Glutamatergic neuron (in vitro differentiated cells): ENCODE results near the gene CA5A. TPM values are rescaled to one million over a fixed set of nuclear protein-coding genes. Genes with fewer than 3 reads are reported as not detected.

Experiments used
- DNase-seq: peaks from one replicate; pipeline ENCODE4 v3.0.0; 2022
- H3K27ac Mint-ChIP-seq: one replicate; pipeline ENCODE4 v1.8.0; 2020; ENCODE audit warnings: mild to moderate bottlenecking, mixed read lengths, inconsistent platforms; ENCODE audit not compliant: unreplicated experiment
- H3K27me3 Mint-ChIP-seq: one replicate; pipeline ENCODE4 v1.8.0; 2020; ENCODE audit warnings: mild to moderate bottlenecking, moderate library complexity, mixed read lengths, inconsistent platforms; ENCODE audit not compliant: unreplicated experiment
- H3K36me3 Mint-ChIP-seq: one replicate; pipeline ENCODE4 v1.8.0; 2020; ENCODE audit warnings: mild to moderate bottlenecking, mixed read lengths, inconsistent platforms; ENCODE audit not compliant: unreplicated experiment
- H3K4me1 Mint-ChIP-seq: one replicate; pipeline ENCODE4 v1.8.0; 2020; ENCODE audit warnings: mild to moderate bottlenecking, low read depth, mixed read lengths, inconsistent platforms; ENCODE audit not compliant: unreplicated experiment
- H3K4me3 Mint-ChIP-seq: one replicate; pipeline ENCODE4 v1.8.0; 2020; ENCODE audit warnings: mild to moderate bottlenecking, mixed read lengths, inconsistent platforms; ENCODE audit not compliant: unreplicated experiment
- H3K9me3 Mint-ChIP-seq: one replicate; pipeline ENCODE4 v1.8.0; 2020; ENCODE audit warnings: mild to moderate bottlenecking, moderate library complexity, mixed read lengths, inconsistent platforms; ENCODE audit not compliant: unreplicated experiment
- CTCF ChIP-seq: fragments of 200-600 bp; sonication (generic); IDR thresholded peaks from one replicate; pipeline ENCODE4 v1.5.0; 2021; ENCODE audit not compliant: partially characterized antibody, unreplicated experiment
- total RNA-seq: library from RNA; stranded (reverse); fragmentation: NEBNext Ultra II Directional; extraction: Animal tissue kit (Norgen Biotek cat#: 25700); gene quantifications from one replicate; pipeline ENCODE4 v1.2.1, GENCODE V29; 2021; ENCODE audit not compliant: unreplicated experiment

CA5A gene
- total RNA-seq, 1 donor from 2014 or later: not detected

DNA sequence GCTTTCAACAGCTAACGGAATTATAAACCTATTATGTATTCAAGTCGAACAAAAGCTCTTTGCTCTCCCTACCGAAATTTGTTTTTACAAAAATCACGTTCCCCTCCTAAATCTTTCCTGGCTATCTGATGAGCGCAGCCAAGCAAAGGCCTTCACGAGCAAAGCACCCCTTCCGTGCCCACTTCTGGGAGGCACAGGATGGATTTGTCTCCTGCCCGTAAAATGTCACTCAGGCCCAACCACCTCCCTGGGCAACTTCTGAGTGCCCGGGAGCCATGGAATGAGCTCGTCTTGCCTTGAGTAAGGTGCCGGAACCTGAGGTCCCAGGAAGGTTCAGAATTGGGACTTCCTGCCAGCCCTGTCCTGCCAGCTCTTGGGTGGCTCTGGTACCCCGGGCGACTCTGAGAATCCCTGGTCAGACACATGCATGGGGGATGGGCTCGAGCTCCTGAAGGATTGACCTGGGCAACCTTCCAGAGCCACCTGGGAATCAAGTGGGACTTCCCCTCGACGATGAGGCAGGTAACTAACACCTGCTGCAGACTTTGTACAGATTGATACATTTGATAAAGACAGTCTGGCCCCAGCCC is 86.8 kb downstream of the CA5A start:
- Mint-ChIP-seq H3K36me3 (no peaks in the 10 kb centered on the region), H3K27ac (peak overlapping the region; percentile 28), H3K4me1 (peaks cover 28% of the 10 kb centered on the region), H3K4me3 (no peak overlapping the region), H3K9me3 (peaks cover 9% of the 10 kb centered on the region), H3K27me3 (peaks cover 13% of the 10 kb centered on the region)
- no peak for TF ChIP-seq CTCF
- no peak for DNase-seq

- H3K4me1 Mint-ChIP-seq: peaks cover 29% of the 10 kb centered on the region
- H3K36me3 Mint-ChIP-seq: no peaks in the 10 kb centered on the region
- DNase-seq: no peak
- H3K9me3 Mint-ChIP-seq: peaks cover 11% of the 10 kb centered on the region
- H3K4me3 Mint-ChIP-seq: no peak overlapping the region
- H3K27me3 Mint-ChIP-seq: peaks cover 14% of the 10 kb centered on the region
- TF ChIP-seq CTCF: no peak
- peak overlapping the region; percentile 28 for H3K27ac Mint-ChIP-seq
Observed at GRCh38 chr16:87848676-87849345, 87.5 kb downstream of the CA5A start.

GRCh38 chr16:87847785-87848675 is 88.3 kb downstream of the CA5A start:
- no peak overlapping the region for H3K27ac Mint-ChIP-seq
- H3K4me3 Mint-ChIP-seq: no peak overlapping the region
- DNase-seq: no peak
- no peak for TF ChIP-seq CTCF
- H3K4me1 Mint-ChIP-seq: peaks cover 33% of the 10 kb centered on the region
- H3K27me3 Mint-ChIP-seq: peaks cover 17% of the 10 kb centered on the region
- no peaks in the 10 kb centered on the region for H3K36me3 Mint-ChIP-seq
- H3K9me3 Mint-ChIP-seq: peaks cover 13% of the 10 kb centered on the region

DNA sequence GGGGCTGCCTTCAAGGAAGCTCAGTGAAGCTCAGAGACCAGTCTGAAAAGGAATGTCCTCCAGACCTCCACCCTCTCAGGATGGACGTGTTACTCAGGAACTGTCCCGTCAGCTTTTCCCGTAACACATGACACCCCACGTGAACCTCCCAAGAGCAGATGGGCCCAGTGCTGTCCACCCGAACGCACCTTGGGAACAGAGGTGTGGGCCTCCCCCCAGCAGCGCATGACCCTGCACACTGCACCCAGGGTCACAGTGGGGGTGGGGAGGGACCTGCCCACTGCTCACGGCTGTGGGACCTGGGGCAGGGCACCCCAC is 88.9 kb downstream of the CA5A start:
- DNase-seq: no peak
- H3K27ac Mint-ChIP-seq: no peak overlapping the region
- H3K4me1 Mint-ChIP-seq: peaks cover 30% of the 10 kb centered on the region
- H3K4me3 Mint-ChIP-seq: no peak overlapping the region
- H3K9me3 Mint-ChIP-seq: peaks cover 13% of the 10 kb centered on the region
- no peaks in the 10 kb centered on the region for H3K36me3 Mint-ChIP-seq
- no peak for TF ChIP-seq CTCF
- H3K27me3 Mint-ChIP-seq: peaks cover 12% of the 10 kb centered on the region
